ENCODE data around the gene ZBED5.

ZBED5 gene

DNA sequence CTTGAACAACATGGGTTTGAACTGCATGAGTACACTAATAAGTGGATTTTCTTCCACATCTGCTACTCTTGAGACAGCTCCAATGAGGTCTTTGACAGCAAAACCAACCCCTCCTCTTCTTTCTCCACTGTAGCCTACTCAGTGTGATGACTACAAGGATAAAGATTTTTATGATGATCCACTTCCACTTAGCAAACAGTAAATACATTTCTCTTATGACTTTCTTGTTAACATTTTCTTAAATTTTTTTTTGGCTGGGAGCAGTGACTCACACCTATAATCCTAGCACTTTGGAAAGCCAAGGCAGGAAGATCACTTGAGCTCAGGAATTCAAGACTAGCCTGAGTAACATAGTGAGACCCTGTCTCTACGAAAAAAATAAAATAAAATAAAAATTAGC, 39.3 kb downstream of the ZBED5 start:
- TF ChIP-seq, protein P1, sequence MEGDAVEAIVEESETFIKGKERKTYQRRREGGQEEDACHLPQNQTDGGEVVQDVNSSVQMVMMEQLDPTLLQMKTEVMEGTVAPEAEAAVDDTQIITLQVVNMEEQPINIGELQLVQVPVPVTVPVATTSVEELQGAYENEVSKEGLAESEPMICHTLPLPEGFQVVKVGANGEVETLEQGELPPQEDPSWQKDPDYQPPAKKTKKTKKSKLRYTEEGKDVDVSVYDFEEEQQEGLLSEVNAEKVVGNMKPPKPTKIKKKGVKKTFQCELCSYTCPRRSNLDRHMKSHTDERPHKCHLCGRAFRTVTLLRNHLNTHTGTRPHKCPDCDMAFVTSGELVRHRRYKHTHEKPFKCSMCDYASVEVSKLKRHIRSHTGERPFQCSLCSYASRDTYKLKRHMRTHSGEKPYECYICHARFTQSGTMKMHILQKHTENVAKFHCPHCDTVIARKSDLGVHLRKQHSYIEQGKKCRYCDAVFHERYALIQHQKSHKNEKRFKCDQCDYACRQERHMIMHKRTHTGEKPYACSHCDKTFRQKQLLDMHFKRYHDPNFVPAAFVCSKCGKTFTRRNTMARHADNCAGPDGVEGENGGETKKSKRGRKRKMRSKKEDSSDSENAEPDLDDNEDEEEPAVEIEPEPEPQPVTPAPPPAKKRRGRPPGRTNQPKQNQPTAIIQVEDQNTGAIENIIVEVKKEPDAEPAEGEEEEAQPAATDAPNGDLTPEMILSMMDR (IDR thresholded peaks at IDR 0.05; ENCODE audit: low read length, missing control alignments) = no peak
- DNase-seq (ENCODE audit: low read depth) = no peak
- H3K4me3 ChIP-seq (replicated peaks; ENCODE audit: low read depth, low read length) = no peak overlapping the region

GRCh38 chr11:10813945-10814344, 43.9 kb downstream of the ZBED5 start:
- DNase-seq (ENCODE audit: low read depth) = no peak
- no peak overlapping the region for H3K4me3 ChIP-seq (replicated peaks; ENCODE audit: low read depth, low read length)

GRCh38 chr11:10809373-10810160, 48.3 kb downstream of the ZBED5 start:
- DNase-seq (ENCODE audit: low read depth) = peak; percentile 79
- TF ChIP-seq, protein P1 (IDR thresholded peaks at IDR 0.05; ENCODE audit: low read length, missing control alignments) = no peak
- peak overlapping the region; percentile 96 for H3K4me3 ChIP-seq (replicated peaks; ENCODE audit: low read depth, low read length)

More at GRCh38 chr11:10813945-10814344, 43.9 kb downstream of the ZBED5 start:
- TF ChIP-seq, protein P1 (IDR thresholded peaks at IDR 0.05; ENCODE audit: low read length, missing control alignments) = no peak

GRCh38 chr11:10808553-10809372, 49.1 kb downstream of the ZBED5 start, which contains the start of gene EIF4G2:
TSS of gene EIF4G2 (minus strand) at chr11:10808926.
- peak; percentile 99 for DNase-seq (ENCODE audit: low read depth)
- TF ChIP-seq, protein P1 (IDR thresholded peaks at IDR 0.05; ENCODE audit: low read length, missing control alignments) = no peak
- peak within 1 kb of the TSS; percentile 96 for H3K4me3 ChIP-seq (replicated peaks; ENCODE audit: low read depth, low read length)

DNA sequence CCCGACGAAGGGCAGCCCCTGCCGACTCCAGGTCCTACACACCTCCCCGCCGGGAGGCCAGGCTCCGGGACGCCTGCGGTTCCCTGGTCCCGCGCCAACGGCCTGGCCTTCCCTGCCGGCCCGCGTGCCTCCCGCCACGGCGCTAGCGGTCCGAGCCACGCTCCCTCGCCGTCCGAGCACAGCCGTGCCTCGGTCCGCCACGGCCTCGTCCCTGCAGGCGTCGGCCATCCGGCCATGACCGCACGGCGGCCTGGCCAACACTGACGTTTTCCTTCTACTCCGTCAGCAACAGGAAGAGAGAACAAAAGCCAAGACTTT, 49.7 kb downstream of the ZBED5 start:
- TF ChIP-seq, protein P1 (IDR thresholded peaks at IDR 0.05; ENCODE audit: low read length, missing control alignments) = no peak
- no peak for DNase-seq (ENCODE audit: low read depth)
- peak overlapping the region; percentile 96 for H3K4me3 ChIP-seq (replicated peaks; ENCODE audit: low read depth, low read length)

DNA sequence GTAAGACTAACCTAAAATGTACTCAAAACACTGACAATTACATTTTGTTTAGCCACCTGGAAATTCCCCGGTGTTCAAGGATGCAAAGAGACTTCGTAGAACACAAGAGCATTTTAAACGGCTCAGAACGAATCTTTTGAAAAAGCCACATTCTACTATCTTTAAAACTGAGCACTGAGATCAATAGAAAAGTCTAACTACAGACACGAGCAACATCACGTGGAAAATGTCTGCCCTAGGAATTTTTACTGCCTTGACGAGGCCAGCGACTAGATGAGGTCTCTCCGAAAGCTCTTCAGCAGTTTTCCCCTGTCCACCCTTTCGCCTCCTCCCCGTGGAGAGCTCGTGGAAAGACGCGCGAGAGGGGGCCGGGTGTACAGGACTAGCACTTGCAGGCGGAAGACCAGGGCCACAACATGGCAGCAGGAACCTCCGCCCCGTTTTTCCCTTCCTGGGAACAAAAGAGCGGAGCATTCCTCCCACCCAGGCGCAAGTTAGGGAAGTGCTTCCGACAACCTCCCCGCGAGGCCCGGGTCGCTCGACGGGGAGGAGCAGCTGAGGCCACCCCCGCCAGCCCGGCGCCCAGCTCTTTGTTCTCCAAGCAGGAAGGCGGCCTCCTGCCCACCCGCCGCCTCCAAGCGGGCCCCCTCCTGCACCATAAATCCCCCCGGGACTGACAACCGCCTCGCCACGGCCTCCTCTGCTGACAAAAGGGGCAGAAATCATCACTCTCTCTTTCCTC, 50.2 kb downstream of the ZBED5 start:
- TF ChIP-seq, protein P1 (IDR thresholded peaks at IDR 0.05; ENCODE audit: low read length, missing control alignments) = no peak
- peak; percentile 68 for DNase-seq (ENCODE audit: low read depth)

More for the DNA sequence above, 50.2 kb downstream of the ZBED5 start:
- H3K4me3 ChIP-seq (replicated peaks; ENCODE audit: low read depth, low read length) = peak overlapping the region; percentile 96

Measured in fibroblast of pulmonary artery (primary cell).